ENCODE results near the gene C15orf40. TPM values are rescaled to one million over a fixed set of nuclear protein-coding genes. Genes with fewer than 3 reads are reported as not detected.

Gene C15orf40
- total and polyA plus RNA-seq, 9 of the 15 experiments (the other 6 are each of a cell fraction or from before 2014, with no cell fraction given): 15.9 to 52.0 (median 27.0) TPM

DNA sequence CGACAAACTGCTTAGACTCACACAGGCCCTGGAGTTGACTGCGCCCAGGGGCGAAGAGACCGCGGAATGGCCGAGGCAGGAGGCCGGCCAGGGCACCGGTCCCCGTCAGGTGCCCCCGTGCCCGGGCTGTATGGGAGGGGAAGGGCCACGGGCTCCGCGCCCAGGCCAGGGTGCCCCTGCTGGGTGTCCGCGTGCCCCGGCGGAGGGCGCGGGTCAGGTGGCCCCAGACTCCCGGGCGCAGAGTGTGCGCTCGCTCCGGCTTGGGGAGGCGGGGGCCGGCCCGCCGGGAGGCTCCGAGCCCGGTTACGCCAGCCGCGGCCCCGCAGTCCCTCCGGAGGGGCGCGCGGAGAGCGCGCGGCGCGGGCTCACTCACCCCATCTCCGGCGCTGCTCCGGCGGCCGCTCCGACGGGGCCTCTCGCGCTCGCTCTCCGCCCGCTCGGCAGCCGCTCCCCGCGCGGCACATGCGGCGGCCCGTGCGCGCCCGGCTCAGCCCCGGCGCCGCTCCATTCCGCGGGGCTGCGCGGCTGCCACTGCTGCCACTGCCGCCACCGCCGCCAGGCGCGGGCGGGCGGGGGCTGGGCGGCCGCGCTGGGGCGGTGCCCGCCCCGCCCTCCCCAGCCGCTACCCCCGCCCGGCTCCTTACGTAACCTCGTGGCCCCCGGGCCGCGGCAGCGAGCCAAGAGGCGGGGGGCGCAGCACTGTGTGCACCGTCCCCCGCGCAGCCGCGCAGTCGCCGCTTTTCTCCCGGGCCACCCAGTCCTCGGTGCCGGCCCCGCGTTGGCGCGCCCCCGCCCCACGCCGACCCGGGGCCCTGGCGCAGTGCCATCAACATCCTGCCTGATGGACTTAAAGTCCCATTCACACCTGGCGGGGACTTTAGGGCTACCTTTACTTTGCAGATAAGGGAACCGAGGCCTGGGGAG lies 59.0 kb downstream of the C15orf40 start, which contains the start of gene HOMER2:
TSS of gene HOMER2 (minus strand) at position 563 of the 924 bp plus-strand sequence. CDS start at position 378, 185 bp downstream.
- no peaks in the 10 kb centered on the region for H3K79me2 ChIP-seq (ENCODE audit: control insufficient read depth, insufficient read depth, low read length)
- H3K27ac ChIP-seq (ENCODE audit: extremely low read depth, low read depth, low read length): no peak within 1 kb of the TSS
- FAIRE-seq: no peak
- POLR2A ChIA-PET: no interaction called here
- H3K9ac ChIP-seq (ENCODE audit: insufficient read depth in 1 of 2, low read depth in 2 of 2, low read length in 2 of 2): no peak within 1 kb of the TSS
- in situ Hi-C loops (cut with MboI) (no loop called here), intact Hi-C loops (cut with micrococcal nuclease) (no loop called here)
- no TSS peak for BruUV-seq (replicated peaks)
- H3K4me1 ChIP-seq (replicated peaks in 1 of 2; ENCODE audit: control insufficient read depth in 2 of 2, insufficient read depth in 2 of 2, low read length in 2 of 2): peaks cover 0 to 11% of the 10 kb centered on the region in 2 experiments; a peak in 2 of 5 replicates
- no peaks in the 10 kb centered on the region for H3K9me3 ChIP-seq (replicated peaks; ENCODE audit: control insufficient read depth, insufficient read depth, low read depth, low read length)
- 44% methylated on average over 39 of the region's 119 CpGs for WGBS (ENCODE audit: insufficient coverage, low coverage, missing lambda C conversion rate)
- CTCF ChIA-PET (ENCODE audit: low intra/inter-chr PET ratio): no interaction called here
- H4K20me1 ChIP-seq (replicated peaks; ENCODE audit: control insufficient read depth, insufficient read depth, low read length): no peaks in the 10 kb centered on the region
- peaks cover 34 to 49% of the 10 kb centered on the region in 2 experiments for H3K27me3 ChIP-seq (ENCODE audit: control insufficient read depth in 2 of 2, insufficient read depth in 2 of 2, low read length in 2 of 2)
- no peak within 1 kb of the TSS for H2AFZ ChIP-seq (ENCODE audit: low read depth, low read length)
- no peaks in the 10 kb centered on the region for H3K36me3 ChIP-seq (ENCODE audit: control insufficient read depth, insufficient read depth, low read length)
- no peak within 1 kb of the TSS for H3K4me2 ChIP-seq (ENCODE audit: insufficient read depth, low read length)
- no peak; the same call in 1 of the 3 replicates for ATAC-seq
- H3K4me3 ChIP-seq: no peak within 1 kb of the TSS
- no peak for TF ChIP-seq ARID2 (IDR thresholded peaks at IDR 0.05)
- TF ChIP-seq MTA1 (IDR thresholded peaks at IDR 0.05; ENCODE audit: borderline replicate concordance): no peak
- peak; percentile 54 for TF ChIP-seq NFIC (IDR thresholded peaks at IDR 0.05)
- TF ChIP-seq, protein P1, sequence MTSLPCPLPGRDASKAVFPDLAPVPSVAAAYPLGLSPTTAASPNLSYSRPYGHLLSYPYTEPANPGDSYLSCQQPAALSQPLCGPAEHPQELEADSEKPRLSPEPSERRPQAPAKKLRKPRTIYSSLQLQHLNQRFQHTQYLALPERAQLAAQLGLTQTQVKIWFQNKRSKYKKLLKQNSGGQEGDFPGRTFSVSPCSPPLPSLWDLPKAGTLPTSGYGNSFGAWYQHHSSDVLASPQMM (CRISPR knock-in tag; IDR thresholded peaks at IDR 0.05): no peak
- no peak for TF ChIP-seq U2AF1 (optimal IDR thresholded peaks at IDR 0.05; ENCODE audit: low read depth, low read length)
- TF ChIP-seq MTF1 (CRISPR knock-in tag; IDR thresholded peaks at IDR 0.05; ENCODE audit: borderline replicate concordance): no peak
- no peak for TF ChIP-seq ZNF165 (CRISPR knock-in tag; IDR thresholded peaks at IDR 0.05; ENCODE audit: borderline replicate concordance)
- TF ChIP-seq CSDE1 (IDR thresholded peaks at IDR 0.05): no peak
- TF ChIP-seq E2F6 (IDR thresholded peaks at IDR 0.05; ENCODE audit: borderline replicate concordance in 1 of 2, extremely low read depth in 1 of 2, insufficient read depth in 1 of 2, insufficient read length in 1 of 2, low read depth in 1 of 2, low read length in 1 of 2, poor library complexity in 1 of 2, severe bottlenecking in 1 of 2): peak in 1 of 2 experiments; percentile 23
- no peak for TF ChIP-seq MECOM (CRISPR knock-in tag; IDR thresholded peaks at IDR 0.05)
- no peak for TF ChIP-seq XRCC5 (IDR thresholded peaks at IDR 0.05; ENCODE audit: low read depth, low read length)
- peak in 2 of 4 experiments; percentile 66 to 68 for DNase-seq (ENCODE audit: extremely low read depth in 1 of 4, low spot score in 3 of 4)
- no peaks in the 10 kb centered on the region for H3K9me1 ChIP-seq (ENCODE audit: control insufficient read depth, insufficient read depth, low read length)

Data from K562 (cell line).